GM12878 (cell line): ENCODE measurements around the gene AMH. TPM values are rescaled to one million over a fixed set of nuclear protein-coding genes. Genes with fewer than 3 reads are reported as not detected.

ENCODE experiments used
- BCL11A ChIP-seq: IDR thresholded peaks from 2 replicates; pipeline ENCODE4 v1.6.1; 2011; ENCODE audit warnings: low read depth, low read length
- BHLHE40 ChIP-seq, 2 experiments: fragments of 450-650 bp in 1 of 2; IDR thresholded peaks; 2 replicates each; pipeline ENCODE4 v1.6.1; 2011 to 2017; ENCODE audit warnings: low read depth in 2 of 2, borderline replicate concordance in 1 of 2, improper control_type of control experiment in 1 of 2, low read length in 1 of 2, mild to moderate bottlenecking in 1 of 2
- BRCA1 ChIP-seq: IDR thresholded peaks from 2 replicates; pipeline ENCODE4 v1.6.1; 2011; ENCODE audit warnings: low read depth, low read length, improper control_type of control experiment
- CBFB ChIP-seq: IDR thresholded peaks from 2 replicates; pipeline ENCODE4 v1.6.1; 2016; ENCODE audit warnings: antibody characterized with exemption, low read depth
- CREM ChIP-seq: IDR thresholded peaks from 2 replicates; pipeline ENCODE4 v1.6.1; 2014; ENCODE audit warnings: antibody characterized with exemption, low read depth
- GATAD2B ChIP-seq: fragments of 450-650 bp; conservative IDR thresholded peaks from 2 replicates; pipeline ENCODE4 v1.6.1; 2017; ENCODE audit warnings: low read depth, mild to moderate bottlenecking, moderate library complexity
- HDAC6 ChIP-seq: fragments of 200-600 bp; sonication (generic); IDR thresholded peaks from one replicate; pipeline ENCODE4 v1.8.0; 2017; ENCODE audit warnings: antibody characterized with exemption; ENCODE audit not compliant: unreplicated experiment
- IKZF2 ChIP-seq, 2 experiments: fragments of 450-650 bp; IDR thresholded peaks; 2 replicates each; pipeline ENCODE4 v1.6.1; 2017; ENCODE audit warnings: mild to moderate bottlenecking in 2 of 2, moderate library complexity in 2 of 2
- JUNB ChIP-seq: IDR thresholded peaks from 2 replicates; pipeline ENCODE4 v1.6.1; 2016; ENCODE audit warnings: antibody characterized with exemption, mild to moderate bottlenecking
- KLF5 ChIP-seq: fragments of 450-650 bp; IDR thresholded peaks from 2 replicates; pipeline ENCODE4 v1.6.1; 2014; ENCODE audit warnings: mild to moderate bottlenecking; ENCODE audit not compliant: partially characterized antibody
- NFXL1 ChIP-seq: fragments of 450-650 bp; IDR thresholded peaks from 2 replicates; pipeline ENCODE4 v1.6.1; 2017; ENCODE audit warnings: antibody characterized with exemption, mild to moderate bottlenecking, borderline replicate concordance
- POU2F2 ChIP-seq: IDR thresholded peaks from 3 replicates; pipeline ENCODE4 v1.6.1; 2011; ENCODE audit warnings: low read depth, mild to moderate bottlenecking, low read length, borderline replicate concordance
- ZNF384 ChIP-seq: IDR thresholded peaks from 2 replicates; pipeline ENCODE4 v1.6.1; 2012; ENCODE audit warnings: low read depth, mild to moderate bottlenecking, low read length, improper control_type of control experiment, borderline replicate concordance
- polyA plus RNA-seq, 11 experiments: library from polyadenylated mRNA; depleted of rRNA in 4 of 11; unstranded in 6 of 11; stranded (reverse) in 5 of 11; fragments of >200 nt; fragmentation: Nextera tagmentation in 4 of 11; fragmentation: Illumina TruSeq in 1 of 11; extraction: Ambion mirVana in 4 of 11; extraction: Trizol in 1 of 11; gene quantifications; 1 replicate in 1 of 11; 2 replicates in 10 of 11; pipeline versions ENCODE4 v1.2.1 to v1.2.3, GENCODE V29; 2011 to 2016; ENCODE audit warnings: inconsistent platforms in 2 of 11, missing spikeins in 2 of 11, low read depth in 1 of 11
- total RNA-seq, 4 experiments: library from RNA; depleted of rRNA in 3 of 4; stranded (reverse); fragments of >200 nt in 3 of 4; fragmentation: Illumina TruSeq in 1 of 4; extraction: Trizol in 1 of 4; gene quantifications; 2 replicates each; pipeline versions ENCODE4 v1.2.1 to v1.2.3, GENCODE V29; 2013 to 2021
- TF ChIP-seq, protein P1 (sequence below): fragments of 450-650 bp; IDR thresholded peaks from 2 replicates; pipeline ENCODE4 v1.6.1; 2017; ENCODE audit warnings: low read depth, mild to moderate bottlenecking, moderate library complexity
- TF ChIP-seq, protein P2 (sequence below), 3 experiments: IDR thresholded peaks in 2 of 3; conservative IDR thresholded peaks in 1 of 3; 2 replicates each; pipeline ENCODE4 v1.5.1; 2011; ENCODE audit warnings: low read depth in 3 of 3, low read length in 3 of 3, mild to moderate bottlenecking in 3 of 3, control low read depth in 2 of 3, moderate library complexity in 2 of 3, inconsistent platforms in 1 of 3, mixed read lengths in 1 of 3; ENCODE audit not compliant: control insufficient read depth in 2 of 3, insufficient read depth in 1 of 3; ENCODE audit errors: extremely low read depth in 1 of 3
- TF ChIP-seq, protein P3 (sequence below): fragments of 450-650 bp; IDR thresholded peaks from 2 replicates; pipeline ENCODE4 v1.6.1; 2016; ENCODE audit warnings: mild to moderate bottlenecking

Gene AMH
- total and polyA plus RNA-seq, 10 of the 15 experiments (the other 5 are each of a cell fraction or from before 2014, with no cell fraction given): 0.17 to 3.5 (median 0.81) TPM; not detected in 4

DNA sequence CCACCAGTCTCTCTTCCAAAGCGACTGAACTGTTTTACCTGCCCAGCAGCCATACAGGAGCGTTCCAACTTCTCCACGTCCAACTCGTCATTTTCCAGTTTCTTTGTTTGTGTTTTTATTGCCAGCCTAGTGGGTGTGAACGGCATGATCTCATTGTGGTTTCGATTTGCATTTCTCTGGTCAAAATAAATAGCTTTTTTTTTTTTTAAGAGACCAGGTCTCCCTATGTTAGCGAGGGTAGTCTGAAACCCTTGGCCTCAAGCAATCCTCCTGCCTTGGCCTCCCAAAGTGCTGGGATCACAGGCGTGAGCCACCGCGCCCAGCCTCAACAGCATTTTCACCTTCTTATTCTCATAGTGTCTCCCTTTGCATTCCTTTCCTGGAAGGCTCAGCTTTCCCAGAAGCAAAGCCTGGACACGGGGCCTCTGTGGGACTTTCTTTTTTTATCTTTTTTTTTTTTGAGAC lies 11.2 kb downstream of the AMH start (continued):
- TF ChIP-seq HDAC6: no peak
- TF ChIP-seq CREM: peak; percentile 50; the same call in 1 of the 2 replicates
- TF ChIP-seq, protein P1, sequence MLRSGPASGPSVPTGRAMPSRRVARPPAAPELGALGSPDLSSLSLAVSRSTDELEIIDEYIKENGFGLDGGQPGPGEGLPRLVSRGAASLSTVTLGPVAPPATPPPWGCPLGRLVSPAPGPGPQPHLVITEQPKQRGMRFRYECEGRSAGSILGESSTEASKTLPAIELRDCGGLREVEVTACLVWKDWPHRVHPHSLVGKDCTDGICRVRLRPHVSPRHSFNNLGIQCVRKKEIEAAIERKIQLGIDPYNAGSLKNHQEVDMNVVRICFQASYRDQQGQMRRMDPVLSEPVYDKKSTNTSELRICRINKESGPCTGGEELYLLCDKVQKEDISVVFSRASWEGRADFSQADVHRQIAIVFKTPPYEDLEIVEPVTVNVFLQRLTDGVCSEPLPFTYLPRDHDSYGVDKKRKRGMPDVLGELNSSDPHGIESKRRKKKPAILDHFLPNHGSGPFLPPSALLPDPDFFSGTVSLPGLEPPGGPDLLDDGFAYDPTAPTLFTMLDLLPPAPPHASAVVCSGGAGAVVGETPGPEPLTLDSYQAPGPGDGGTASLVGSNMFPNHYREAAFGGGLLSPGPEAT: peak; percentile 69
- peak; percentile 88 for TF ChIP-seq ZNF384
- peak; percentile 80 to 83 for TF ChIP-seq IKZF2 (IDR thresholded peaks at IDR 0.05)
- TF ChIP-seq NFXL1: no peak
- peak; percentile 63; the same call in 1 of the 2 replicates for TF ChIP-seq CBFB
- peak in 1 of 2 experiments; percentile 21; a peak in 1 of 4 replicates for TF ChIP-seq BHLHE40 (IDR thresholded peaks at IDR 0.05; ENCODE audit: borderline replicate concordance in 1 of 2, low read depth in 2 of 2, low read length in 1 of 2)
- TF ChIP-seq JUNB: peak; percentile 59
- no peak for TF ChIP-seq BRCA1
- peak; percentile 95 for TF ChIP-seq POU2F2
- TF ChIP-seq, protein P2, sequence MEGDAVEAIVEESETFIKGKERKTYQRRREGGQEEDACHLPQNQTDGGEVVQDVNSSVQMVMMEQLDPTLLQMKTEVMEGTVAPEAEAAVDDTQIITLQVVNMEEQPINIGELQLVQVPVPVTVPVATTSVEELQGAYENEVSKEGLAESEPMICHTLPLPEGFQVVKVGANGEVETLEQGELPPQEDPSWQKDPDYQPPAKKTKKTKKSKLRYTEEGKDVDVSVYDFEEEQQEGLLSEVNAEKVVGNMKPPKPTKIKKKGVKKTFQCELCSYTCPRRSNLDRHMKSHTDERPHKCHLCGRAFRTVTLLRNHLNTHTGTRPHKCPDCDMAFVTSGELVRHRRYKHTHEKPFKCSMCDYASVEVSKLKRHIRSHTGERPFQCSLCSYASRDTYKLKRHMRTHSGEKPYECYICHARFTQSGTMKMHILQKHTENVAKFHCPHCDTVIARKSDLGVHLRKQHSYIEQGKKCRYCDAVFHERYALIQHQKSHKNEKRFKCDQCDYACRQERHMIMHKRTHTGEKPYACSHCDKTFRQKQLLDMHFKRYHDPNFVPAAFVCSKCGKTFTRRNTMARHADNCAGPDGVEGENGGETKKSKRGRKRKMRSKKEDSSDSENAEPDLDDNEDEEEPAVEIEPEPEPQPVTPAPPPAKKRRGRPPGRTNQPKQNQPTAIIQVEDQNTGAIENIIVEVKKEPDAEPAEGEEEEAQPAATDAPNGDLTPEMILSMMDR (IDR thresholded peaks at IDR 0.05 in 2 of 3, conservative IDR thresholded peaks at IDR 0.05 in 1 of 3; ENCODE audit: control insufficient read depth in 2 of 3, extremely low read depth in 1 of 3, insufficient read depth in 1 of 3, low read depth in 3 of 3, low read length in 3 of 3): no peak
- no peak for TF ChIP-seq BCL11A
- no peak for TF ChIP-seq KLF5
- TF ChIP-seq, protein P3, sequence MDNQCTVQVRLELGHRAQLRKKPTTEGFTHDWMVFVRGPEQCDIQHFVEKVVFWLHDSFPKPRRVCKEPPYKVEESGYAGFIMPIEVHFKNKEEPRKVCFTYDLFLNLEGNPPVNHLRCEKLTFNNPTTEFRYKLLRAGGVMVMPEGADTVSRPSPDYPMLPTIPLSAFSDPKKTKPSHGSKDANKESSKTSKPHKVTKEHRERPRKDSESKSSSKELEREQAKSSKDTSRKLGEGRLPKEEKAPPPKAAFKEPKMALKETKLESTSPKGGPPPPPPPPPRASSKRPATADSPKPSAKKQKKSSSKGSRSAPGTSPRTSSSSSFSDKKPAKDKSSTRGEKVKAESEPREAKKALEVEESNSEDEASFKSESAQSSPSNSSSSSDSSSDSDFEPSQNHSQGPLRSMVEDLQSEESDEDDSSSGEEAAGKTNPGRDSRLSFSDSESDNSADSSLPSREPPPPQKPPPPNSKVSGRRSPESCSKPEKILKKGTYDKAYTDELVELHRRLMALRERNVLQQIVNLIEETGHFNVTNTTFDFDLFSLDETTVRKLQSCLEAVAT: peak; percentile 62; the same call in 1 of the 2 replicates
- peak; percentile 34; the same call in 1 of the 2 replicates for TF ChIP-seq GATAD2B
